ENCODE results near the gene HNRNPK.
A peak's percentile ranks its signal among the peaks of the same experiment; 100 is the strongest.

Gene HNRNPK

GRCh38 chr9:83933790-83934189 is 46.2 kb downstream of the HNRNPK start:
- peak; percentile 89 for DNase-seq (ENCODE audit: low read depth)

- no peak for DNase-seq (ENCODE audit: low read depth)
Measured at GRCh38 chr9:83932851-83933250, 47.2 kb downstream of the HNRNPK start.

- no peak for DNase-seq (ENCODE audit: low read depth)
Measured at GRCh38 chr9:83932011-83932410, 48.0 kb downstream of the HNRNPK start.

- DNase-seq (ENCODE audit: low read depth), result no peak
Measured at GRCh38 chr9:83930881-83931280, 49.1 kb downstream of the HNRNPK start.

GRCh38 chr9:83927591-83927990 is 52.4 kb downstream of the HNRNPK start:
- DNase-seq (ENCODE audit: low read depth), result no peak

- DNase-seq (ENCODE audit: low read depth), result peak; percentile 98
Measured at GRCh38 chr9:83920927-83921707, 58.9 kb downstream of the HNRNPK start, which contains the start of gene KIF27. Gene KIF27, minus strand, starts transcription at chr9:83921432. Its CDS starts 5,841 bp downstream, at chr9:83915591.

GRCh38 chr9:83920469-83920926 is 59.5 kb downstream of the HNRNPK start:
- peak; percentile 6 for DNase-seq (ENCODE audit: low read depth)

- no peak for DNase-seq (ENCODE audit: low read depth)
Measured at GRCh38 chr9:83919111-83919510, 60.9 kb downstream of the HNRNPK start.
